H1 (cell line): ENCODE measurements around the gene RAB3IP. TPM values are rescaled to one million over a fixed set of nuclear protein-coding genes. Genes with fewer than 3 reads are reported as not detected.

Source experiments
- CTCF ChIA-PET: fragments of 300-600 bp; sonication (Branson Sonifier 250); formaldehyde crosslinking; loops from one replicate; lab custom pipeline; 2021; ENCODE audit not compliant: partially characterized antibody; lab: Charles Lee
- POLR2A ChIA-PET: fragments of 300-600 bp; sonication (Branson Sonifier 250); formaldehyde crosslinking; loops from one replicate; lab custom pipeline; 2021; ENCODE audit warnings: inconsistent platforms; ENCODE audit not compliant: partially characterized antibody; lab: Charles Lee
- DNase-seq, 2 experiments: peaks; one replicate each; pipeline versions ENCODE4 v3.0.0 to v3.0.0-alpha.2; 2010 to 2022; ENCODE audit warnings: low spot score in 2 of 2, low read depth in 1 of 2, mixed read lengths in 1 of 2
- FAIRE-seq: peaks from 2 replicates; lab custom pipeline; 2011; peaks lifted over from hg19 to GRCh38; lab: Jason Lieb, UNC
- H2AFZ ChIP-seq: 2 replicates; pipeline ENCODE4 v1.8.1; 2012; ENCODE audit warnings: low read length, inconsistent platforms
- H2AK5ac ChIP-seq: 2 replicates; pipeline ENCODE4 v1.6.1; 2013; ENCODE audit warnings: low read depth, low read length
- H2BK120ac ChIP-seq: replicated peaks from 2 replicates; pipeline ENCODE3; 2013; ENCODE audit warnings: low read depth, low read length, inconsistent platforms
- H2BK12ac ChIP-seq: 2 replicates; pipeline ENCODE4 v1.6.1; 2013; ENCODE audit warnings: low read depth, low read length
- H2BK15ac ChIP-seq: 2 replicates; pipeline ENCODE4 v1.6.1; 2013; ENCODE audit warnings: low read length
- H2BK20ac ChIP-seq: 2 replicates; pipeline ENCODE4 v1.6.1; 2013; ENCODE audit warnings: low read length
- H2BK5ac ChIP-seq: 2 replicates; pipeline ENCODE4 v1.6.1; 2013; ENCODE audit warnings: low read depth, low read length
- H3K14ac ChIP-seq: 2 replicates; pipeline ENCODE4 v1.6.1; 2013; ENCODE audit warnings: inconsistent platforms; ENCODE audit not compliant: insufficient read length
- H3K18ac ChIP-seq: 2 replicates; pipeline ENCODE4 v1.6.1; 2013; ENCODE audit warnings: low read length; ENCODE audit errors: extremely low read depth
- H3K23ac ChIP-seq: 2 replicates; pipeline ENCODE4 v1.6.1; 2013; ENCODE audit warnings: inconsistent platforms; ENCODE audit not compliant: insufficient read length
- H3K23me2 ChIP-seq: 2 replicates; pipeline ENCODE4 v1.6.1; 2013; ENCODE audit warnings: low read depth, low read length
- H3K27ac ChIP-seq: 2 replicates; pipeline ENCODE4 v1.6.1; 2011; ENCODE audit warnings: low read depth, low read length, inconsistent platforms
- H3K27me3 ChIP-seq, 4 experiments: replicated peaks in 1 of 4; 1 replicate in 1 of 4; 2 replicates in 3 of 4; pipeline versions ENCODE4 v1.6.1 to v1.8.1; 2011 to 2013; ENCODE audit warnings: low read length in 3 of 4, mild to moderate bottlenecking in 3 of 4, inconsistent platforms in 2 of 4, mixed read lengths in 2 of 4, moderate library complexity in 1 of 4; ENCODE audit not compliant: control insufficient read depth in 3 of 4, insufficient read depth in 3 of 4; ENCODE audit errors: extremely low read depth in 1 of 4
- H3K36me3 ChIP-seq, 4 experiments: 2 replicates each; pipeline versions ENCODE4 v1.6.1 to v1.8.1; 2011 to 2013; ENCODE audit warnings: mild to moderate bottlenecking in 4 of 4, low read length in 3 of 4, moderate library complexity in 2 of 4, control low read depth in 1 of 4, inconsistent platforms in 1 of 4; ENCODE audit not compliant: insufficient read depth in 4 of 4, control insufficient read depth in 2 of 4
- H3K4ac ChIP-seq: replicated peaks from 2 replicates; pipeline ENCODE3; 2013; ENCODE audit warnings: low read length, low read depth, mixed read lengths, inconsistent platforms; ENCODE audit not compliant: insufficient read length
- H3K4me1 ChIP-seq, 4 experiments: replicated peaks in 1 of 4; 1 replicate in 1 of 4; 2 replicates in 3 of 4; pipeline versions ENCODE4 v1.6.1 to v1.8.1; 2011 to 2013; ENCODE audit warnings: low read length in 3 of 4, inconsistent platforms in 2 of 4, mixed read lengths in 1 of 4; ENCODE audit not compliant: insufficient read depth in 4 of 4, control insufficient read depth in 3 of 4
- H3K4me2 ChIP-seq, 2 experiments: 2 replicates each; pipeline versions ENCODE4 v1.6.1 to v1.8.1; 2011 to 2013; ENCODE audit warnings: low read depth in 2 of 2, low read length in 2 of 2, control low read depth in 1 of 2, inconsistent platforms in 1 of 2, mild to moderate bottlenecking in 1 of 2; ENCODE audit not compliant: insufficient read depth in 1 of 2
- H3K4me3 ChIP-seq, 4 experiments: fragments of 200-600, 300-600 bp in 1 of 4; sonication (generic), shearing (Covaris generic), sonication (Bioruptor Twin) in 1 of 4; 2 replicates each; pipeline versions ENCODE4 v1.5.1 to v1.8.1; 2011 to 2016; ENCODE audit warnings: low read length in 4 of 4, low read depth in 3 of 4, control low read depth in 2 of 4, inconsistent platforms in 2 of 4, mild to moderate bottlenecking in 2 of 4, mixed read lengths in 1 of 4, moderate library complexity in 1 of 4; ENCODE audit not compliant: insufficient read depth in 2 of 4; ENCODE audit errors: extremely low read depth in 1 of 4
- H3K56ac ChIP-seq: replicated peaks from 2 replicates; pipeline ENCODE3; 2013; ENCODE audit warnings: low read depth, mild to moderate bottlenecking, mixed read lengths, low read length, inconsistent platforms; ENCODE audit not compliant: insufficient read length
- H3K79me1 ChIP-seq: 2 replicates; pipeline ENCODE4 v1.6.1; 2013; ENCODE audit warnings: low read depth, low read length, control low read depth
- H3K79me2 ChIP-seq, 2 experiments: 2 replicates each; pipeline versions ENCODE4 v1.6.1 to v1.8.1; 2012 to 2013; ENCODE audit warnings: low read length in 2 of 2, mild to moderate bottlenecking in 2 of 2, inconsistent platforms in 1 of 2; ENCODE audit not compliant: insufficient read depth in 2 of 2, control insufficient read depth in 1 of 2
- H3K9ac ChIP-seq, 4 experiments: replicated peaks in 1 of 4; 1 replicate in 1 of 4; 2 replicates in 3 of 4; pipeline versions ENCODE4 v1.6.1 to v1.8.1; 2011 to 2013; ENCODE audit warnings: low read depth in 3 of 4, low read length in 3 of 4, control low read depth in 2 of 4, mild to moderate bottlenecking in 2 of 4, moderate library complexity in 2 of 4, inconsistent platforms in 1 of 4; ENCODE audit errors: extremely low read depth in 1 of 4
- H3K9me3 ChIP-seq, 2 experiments: 2 replicates each; pipeline versions ENCODE4 v1.6.1 to v1.8.1; 2012 to 2013; ENCODE audit warnings: mild to moderate bottlenecking in 2 of 2, moderate library complexity in 2 of 2, control low read depth in 1 of 2, inconsistent platforms in 1 of 2, low read depth in 1 of 2, low read length in 1 of 2, mixed read lengths in 1 of 2; ENCODE audit not compliant: insufficient read depth in 2 of 2
- H4K20me1 ChIP-seq, 2 experiments: replicated peaks in 1 of 2; 2 replicates each; pipeline versions ENCODE3 to v1.8.1; 2011 to 2013; ENCODE audit warnings: inconsistent platforms in 2 of 2, low read length in 2 of 2, mild to moderate bottlenecking in 1 of 2; ENCODE audit not compliant: insufficient read depth in 2 of 2, control insufficient read depth in 1 of 2
- H4K5ac ChIP-seq: 2 replicates; pipeline ENCODE4 v1.6.1; 2013; ENCODE audit warnings: low read length, low read depth, mixed read lengths, inconsistent platforms; ENCODE audit not compliant: insufficient read length
- H4K8ac ChIP-seq: 2 replicates; pipeline ENCODE4 v1.8.0; 2013; ENCODE audit warnings: mild to moderate bottlenecking, moderate library complexity, low read length, inconsistent platforms; ENCODE audit not compliant: insufficient read depth; ENCODE audit errors: extremely low read depth
- H4K91ac ChIP-seq: replicated peaks from 2 replicates; pipeline ENCODE3; 2013; ENCODE audit warnings: low read length, mixed read lengths, inconsistent platforms; ENCODE audit not compliant: insufficient read length
- ASH2L ChIP-seq: fragments of 200-600, 300-600 bp; sonication (generic); IDR thresholded peaks from one replicate; pipeline ENCODE4 v1.7.1; 2017; ENCODE audit warnings: low read length
- CBX8 ChIP-seq: fragments of 300-800, 300-1000 bp; sonication (generic); IDR thresholded peaks from 2 replicates; pipeline ENCODE4 v1.7.1; 2016; ENCODE audit warnings: low read depth, low read length, borderline replicate concordance
- POLR2AphosphoS5 ChIP-seq: IDR thresholded peaks from 2 replicates; pipeline ENCODE4 v1.6.1; 2011; ENCODE audit warnings: low read depth, low read length
- RNF2 ChIP-seq: fragments of 200-900, 300-1000 bp; sonication (generic); IDR thresholded peaks from 2 replicates; pipeline ENCODE4 v1.7.1; 2016; ENCODE audit warnings: borderline replicate concordance, low read depth, mild to moderate bottlenecking, antibody characterized with exemption, low read length; ENCODE audit not compliant: poor library complexity, severe bottlenecking; ENCODE audit errors: missing control alignments
- SIRT6 ChIP-seq: IDR thresholded peaks from one replicate; pipeline ENCODE4 v1.7.1; 2012; ENCODE audit warnings: low read length, inconsistent platforms
- SP1 ChIP-seq: IDR thresholded peaks from 2 replicates; pipeline ENCODE4 v1.6.1; 2011; ENCODE audit warnings: low read depth, low read length
- TCF12 ChIP-seq: IDR thresholded peaks from 2 replicates; pipeline ENCODE4 v1.6.1; 2011; ENCODE audit warnings: low read depth, mild to moderate bottlenecking, low read length
- WGBS, 2 experiments: shearing (Covaris generic) in 1 of 2; methylation state at CpG; one replicate each; pipeline versions ENCODE4 v1.1.6 to v1.1.7; 2013 to 2015; ENCODE audit warnings: low lambda C conversion rate in 2 of 2, mixed read lengths in 2 of 2, inconsistent platforms in 1 of 2, low coverage in 1 of 2, missing lambda C conversion rate in 1 of 2; ENCODE audit not compliant: insufficient replicate concordance in 2 of 2, insufficient coverage in 1 of 2, insufficient read length in 1 of 2; ENCODE audit errors: extremely low coverage in 1 of 2, missing lambda C conversion rate in 1 of 2; 5-methylcytosine and 5-hydroxymethylcytosine counted together
- polyA plus RNA-seq, 7 experiments: library from polyadenylated mRNA; depleted of rRNA in 3 of 7; stranded (reverse) in 5 of 7; unstranded in 2 of 7; fragments of >200 nt in 5 of 7; fragments of 200-250 nt in 2 of 7; gene quantifications; 1 replicate in 5 of 7; 2 replicates in 1 of 7; 4 replicates in 1 of 7; pipeline versions ENCODE4 v1.2.1 to v1.2.3, GENCODE V29; 2011 to 2013; ENCODE audit warnings: missing spikeins in 2 of 7, mixed read lengths in 2 of 7
- total RNA-seq: library from RNA; stranded (reverse); fragmentation: NEBNext Ultra II Directional; extraction: Animal tissue kit (Norgen Biotek cat#: 25700); gene quantifications from 2 replicates; pipeline ENCODE4 v1.2.1, GENCODE V29; 2021
- TF ChIP-seq, protein P1 (sequence below): IDR thresholded peaks from 2 replicates; pipeline ENCODE4 v1.6.1; 2012; ENCODE audit warnings: inconsistent platforms

RAB3IP gene
- total and polyA plus RNA-seq, 2 of the 8 experiments (the other 6 are each of a cell fraction or from before 2014, with no cell fraction given), result 17.7 to 34.6 TPM

DNA sequence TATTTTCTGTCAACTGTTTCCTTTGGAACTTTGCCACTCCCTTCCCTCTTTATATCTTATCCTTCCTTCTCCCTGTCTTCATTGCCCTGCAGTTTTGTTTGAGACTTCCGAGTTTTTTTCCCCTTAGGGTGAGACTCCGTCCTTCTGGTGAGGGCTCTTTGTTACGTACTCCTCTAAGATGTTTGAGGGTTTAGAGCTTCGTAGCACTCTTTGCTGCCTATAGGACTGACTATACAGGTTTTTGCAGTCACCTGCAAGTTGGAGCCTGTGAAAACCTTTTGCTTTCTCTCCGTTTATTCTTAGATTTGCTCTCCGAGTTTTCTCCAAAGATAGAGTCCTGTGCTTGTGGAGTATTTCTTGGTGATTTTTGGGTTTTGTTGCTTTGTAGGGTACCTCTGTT, 44.7 kb downstream of the RAB3IP start:
- 90% methylated on average over 6 of the region's 6 CpGs; no CpG with 5 or more reads in 1 of the 2 experiments for WGBS, 2 experiments
- H3K79me1 ChIP-seq, result peaks cover 5% of the 10 kb centered on the region; the same call in 1 of the 2 replicates
- no peak overlapping the region for H3K9ac ChIP-seq
- no peak for FAIRE-seq
- no peak overlapping the region for H3K23ac ChIP-seq
- H3K79me2 ChIP-seq, result no peaks in the 10 kb centered on the region
- H3K4me1 ChIP-seq, result no peaks in the 10 kb centered on the region; a peak in 2 of 7 replicates
- no peak for DNase-seq
- no peaks in the 10 kb centered on the region for H3K23me2 ChIP-seq
- no peak overlapping the region for H4K8ac ChIP-seq
- H4K5ac ChIP-seq, result no peak overlapping the region
- H3K27me3 ChIP-seq, result peaks cover 0 to under 1% (median 0%) of the 10 kb centered on the region in 4 experiments; a peak in 1 of 7 replicates
- no peak overlapping the region for H3K18ac ChIP-seq
- CTCF ChIA-PET, result interaction anchor here (0.6 to 1.7 kb wide), 6 partner anchors 10 to 96 kb away, joined by 3 to 5 read pairs (median 3); no protein-coding TSS in a partner anchor
- no peak overlapping the region for H2BK20ac ChIP-seq
- no peak overlapping the region for H2BK12ac ChIP-seq
- peaks cover 0 to 2% of the 10 kb centered on the region in 2 experiments for H4K20me1 ChIP-seq
- no peak overlapping the region for H2BK120ac ChIP-seq
- H3K4me3 ChIP-seq, result no peak overlapping the region
- H3K4ac ChIP-seq, result no peak overlapping the region
- no peak overlapping the region for H3K4me2 ChIP-seq
- H4K91ac ChIP-seq, result no peak overlapping the region
- no peak overlapping the region for H2BK15ac ChIP-seq
- POLR2A ChIA-PET, result interaction anchor here (0.9 kb wide), 1 partner anchor 20 kb away, joined by 5 read pairs; no protein-coding TSS in a partner anchor
- TF ChIP-seq POLR2AphosphoS5 (no peak), RNF2 (no peak), CBX8 (no peak), TCF12 (no peak), ASH2L (no peak), SIRT6 (no peak), SP1 (no peak)
- TF ChIP-seq, protein P1, sequence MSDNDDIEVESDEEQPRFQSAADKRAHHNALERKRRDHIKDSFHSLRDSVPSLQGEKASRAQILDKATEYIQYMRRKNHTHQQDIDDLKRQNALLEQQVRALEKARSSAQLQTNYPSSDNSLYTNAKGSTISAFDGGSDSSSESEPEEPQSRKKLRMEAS, result no peak
- H3K14ac ChIP-seq, result no peak overlapping the region
- no peak overlapping the region for H3K27ac ChIP-seq
- H3K56ac ChIP-seq, result no peak overlapping the region
- H2AK5ac ChIP-seq, result no peak overlapping the region
- H3K9me3 ChIP-seq, result no peaks in the 10 kb centered on the region
- no peak overlapping the region for H2BK5ac ChIP-seq
- no peak overlapping the region for H2AFZ ChIP-seq
- peaks cover 0 to 7% (median under 1%) of the 10 kb centered on the region in 4 experiments; a peak in 2 of 8 replicates for H3K36me3 ChIP-seq
